ENCODE data around the gene RFX5. TPM values are rescaled to one million over a fixed set of nuclear protein-coding genes. Genes with fewer than 3 reads are reported as not detected.

Gene RFX5
- total and polyA plus RNA-seq, 9 of the 15 experiments (the other 6 are each of a cell fraction or from before 2014, with no cell fraction given), result 3.8 to 48.2 (median 32.2) TPM

DNA sequence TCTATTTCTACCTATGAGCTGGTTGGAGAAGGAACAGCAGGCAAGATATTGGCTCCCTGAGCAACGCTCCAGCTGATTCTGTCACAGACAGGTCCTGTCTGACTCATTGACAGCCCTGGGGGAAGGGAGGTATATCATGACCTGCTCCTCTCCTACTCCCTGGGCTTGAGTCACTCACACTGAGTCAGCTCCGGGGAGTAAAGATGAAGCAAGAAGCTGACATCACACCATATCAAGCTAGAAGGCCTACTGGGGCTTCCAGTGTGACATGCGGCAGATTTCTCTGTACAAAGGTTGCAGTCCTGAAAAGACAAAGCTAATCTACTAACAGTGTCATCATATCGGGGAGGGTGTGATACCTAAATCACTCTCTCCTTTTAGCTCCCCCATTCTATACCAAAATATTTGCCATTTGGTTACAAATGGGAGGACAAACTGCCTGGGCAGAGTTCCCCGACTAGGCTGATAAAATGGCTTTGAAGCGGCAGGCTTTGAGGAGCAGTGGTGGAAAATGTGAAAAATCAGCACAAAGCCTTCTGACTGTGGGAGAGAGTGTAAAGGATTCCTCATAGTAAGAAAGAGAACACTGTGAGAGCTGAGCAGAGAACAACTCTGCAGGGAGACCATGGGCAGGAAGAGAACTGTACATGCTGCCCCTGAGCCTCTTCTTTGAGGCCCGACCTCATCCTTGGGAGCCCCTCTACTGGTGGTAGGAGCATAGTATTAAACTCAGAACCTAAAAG, 35.3 kb downstream of the RFX5 start (continued):
- TF ChIP-seq HNRNPK (IDR thresholded peaks at IDR 0.05; ENCODE audit: low read depth, low read length, poor library complexity, severe bottlenecking) (no peak), SRF (CRISPR knock-in tag; IDR thresholded peaks at IDR 0.05) (0 out of 4 replicates have a peak, but pooled peaks of 1 of the 2 experiments have one; percentile 49), COPS2 (conservative IDR thresholded peaks at IDR 0.05) (no peak), TFAM (CRISPR knock-in tag; conservative IDR thresholded peaks at IDR 0.05) (no peak), TAL1 (IDR thresholded peaks at IDR 0.05) (peak; percentile 33; the same call in 1 of the 2 replicates), POLR3G (IDR thresholded peaks at IDR 0.05; ENCODE audit: extremely low read depth, insufficient read length, insufficient replicate concordance) (no peak), ZNF696 (CRISPR knock-in tag; conservative IDR thresholded peaks at IDR 0.05) (no peak), ARID2 (IDR thresholded peaks at IDR 0.05) (no peak), CHCHD3 (CRISPR knock-in tag; IDR thresholded peaks at IDR 0.05) (no peak), STAG1 (CRISPR knock-in tag; IDR thresholded peaks at IDR 0.05; ENCODE audit: borderline replicate concordance) (no peak), HNRNPL (IDR thresholded peaks at IDR 0.05; ENCODE audit: low read depth, low read length) (no peak), SETDB1 (IDR thresholded peaks at IDR 0.05; ENCODE audit: low read length) (no peak), ILK (tag; IDR thresholded peaks at IDR 0.05; ENCODE audit: borderline replicate concordance, low read depth) (no peak), PCBP2 (IDR thresholded peaks at IDR 0.05; ENCODE audit: low read depth, low read length, poor library complexity, severe bottlenecking) (no peak), GABPB1 (CRISPR knock-in tag; IDR thresholded peaks at IDR 0.05) (peak; percentile 45; the same call in 1 of the 2 replicates), ZFP30 (CRISPR knock-in tag; IDR thresholded peaks at IDR 0.05; ENCODE audit: borderline replicate concordance) (no peak), ZNF165 (CRISPR knock-in tag; IDR thresholded peaks at IDR 0.05; ENCODE audit: borderline replicate concordance) (0 out of 2 replicates have a peak, but pooled peaks have one; percentile 34), GTF2F1 (IDR thresholded peaks at IDR 0.05; ENCODE audit: low read depth, low read length) (no peak), ZNF121 (CRISPR knock-in tag; conservative IDR thresholded peaks at IDR 0.05) (no peak)
- TF ChIP-seq, protein P1, sequence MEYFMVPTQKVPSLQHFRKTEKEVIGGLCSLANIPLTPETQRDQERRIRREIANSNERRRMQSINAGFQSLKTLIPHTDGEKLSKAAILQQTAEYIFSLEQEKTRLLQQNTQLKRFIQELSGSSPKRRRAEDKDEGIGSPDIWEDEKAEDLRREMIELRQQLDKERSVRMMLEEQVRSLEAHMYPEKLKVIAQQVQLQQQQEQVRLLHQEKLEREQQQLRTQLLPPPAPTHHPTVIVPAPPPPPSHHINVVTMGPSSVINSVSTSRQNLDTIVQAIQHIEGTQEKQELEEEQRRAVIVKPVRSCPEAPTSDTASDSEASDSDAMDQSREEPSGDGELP (CRISPR knock-in tag; IDR thresholded peaks at IDR 0.05; ENCODE audit: borderline replicate concordance), result peak; percentile 100
- TF ChIP-seq, protein P2, sequence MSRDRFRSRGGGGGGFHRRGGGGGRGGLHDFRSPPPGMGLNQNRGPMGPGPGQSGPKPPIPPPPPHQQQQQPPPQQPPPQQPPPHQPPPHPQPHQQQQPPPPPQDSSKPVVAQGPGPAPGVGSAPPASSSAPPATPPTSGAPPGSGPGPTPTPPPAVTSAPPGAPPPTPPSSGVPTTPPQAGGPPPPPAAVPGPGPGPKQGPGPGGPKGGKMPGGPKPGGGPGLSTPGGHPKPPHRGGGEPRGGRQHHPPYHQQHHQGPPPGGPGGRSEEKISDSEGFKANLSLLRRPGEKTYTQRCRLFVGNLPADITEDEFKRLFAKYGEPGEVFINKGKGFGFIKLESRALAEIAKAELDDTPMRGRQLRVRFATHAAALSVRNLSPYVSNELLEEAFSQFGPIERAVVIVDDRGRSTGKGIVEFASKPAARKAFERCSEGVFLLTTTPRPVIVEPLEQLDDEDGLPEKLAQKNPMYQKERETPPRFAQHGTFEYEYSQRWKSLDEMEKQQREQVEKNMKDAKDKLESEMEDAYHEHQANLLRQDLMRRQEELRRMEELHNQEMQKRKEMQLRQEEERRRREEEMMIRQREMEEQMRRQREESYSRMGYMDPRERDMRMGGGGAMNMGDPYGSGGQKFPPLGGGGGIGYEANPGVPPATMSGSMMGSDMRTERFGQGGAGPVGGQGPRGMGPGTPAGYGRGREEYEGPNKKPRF (IDR thresholded peaks at IDR 0.05; ENCODE audit: low read depth, low read length), result no peak
- TF ChIP-seq, protein P3, sequence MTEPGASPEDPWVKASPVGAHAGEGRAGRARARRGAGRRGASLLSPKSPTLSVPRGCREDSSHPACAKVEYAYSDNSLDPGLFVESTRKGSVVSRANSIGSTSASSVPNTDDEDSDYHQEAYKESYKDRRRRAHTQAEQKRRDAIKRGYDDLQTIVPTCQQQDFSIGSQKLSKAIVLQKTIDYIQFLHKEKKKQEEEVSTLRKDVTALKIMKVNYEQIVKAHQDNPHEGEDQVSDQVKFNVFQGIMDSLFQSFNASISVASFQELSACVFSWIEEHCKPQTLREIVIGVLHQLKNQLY (CRISPR knock-in tag; conservative IDR thresholded peaks at IDR 0.05), result no peak

Measured in K562 (cell line).